Chondrocyte (in vitro differentiated cells): Measurements from ENCODE around the gene GPNMB. TPM values are rescaled to one million over a fixed set of nuclear protein-coding genes. Genes with fewer than 3 reads are reported as not detected.

Source experiments
- DNase-seq: peaks from one replicate; pipeline ENCODE4 v3.0.0; 2021; ENCODE audit warnings: mixed read lengths, low spot score
- H3K27ac Mint-ChIP-seq: one replicate; pipeline ENCODE4 v1.8.0; 2021; ENCODE audit warnings: mild to moderate bottlenecking, moderate library complexity, mixed read lengths; ENCODE audit not compliant: unreplicated experiment
- H3K27me3 Mint-ChIP-seq: 2 replicates; pipeline ENCODE4 v1.8.0; 2021; ENCODE audit warnings: low read depth, mixed read lengths
- H3K36me3 Mint-ChIP-seq: 2 replicates; pipeline ENCODE4 v1.8.0; 2021; ENCODE audit warnings: low read depth, mixed read lengths
- H3K4me1 Mint-ChIP-seq: 2 replicates; pipeline ENCODE4 v1.8.0; 2021; ENCODE audit warnings: low read depth, mild to moderate bottlenecking, mixed read lengths
- H3K4me3 Mint-ChIP-seq: one replicate; pipeline ENCODE4 v1.8.0; 2021; ENCODE audit warnings: mild to moderate bottlenecking, moderate library complexity, mixed read lengths; ENCODE audit not compliant: unreplicated experiment
- H3K9me3 Mint-ChIP-seq: 2 replicates; pipeline ENCODE4 v1.8.0; 2021; ENCODE audit warnings: low read depth, mixed read lengths
- CTCF ChIP-seq: fragments of 200-600 bp; sonication (generic); IDR thresholded peaks from 2 replicates; pipeline ENCODE4 v1.5.0; 2021; ENCODE audit warnings: antibody characterized with exemption, mild to moderate bottlenecking, moderate library complexity
- total RNA-seq: library from RNA; stranded (reverse); gene quantifications from 3 replicates; pipeline ENCODE4 v1.2.1, GENCODE V29; 2021

Gene GPNMB
- total RNA-seq, 1 donor from 2014 or later, result 139 TPM

- Mint-ChIP-seq H3K4me3 (no peak overlapping the region), H3K27me3 (no peaks in the 10 kb centered on the region), H3K4me1 (peaks cover 11% of the 10 kb centered on the region), H3K36me3 (peaks cover 27% of the 10 kb centered on the region), H3K9me3 (no peaks in the 10 kb centered on the region), H3K27ac (no peak overlapping the region)
- TF ChIP-seq CTCF, result no peak
- no peak for DNase-seq
Measured at GRCh38 chr7:23315366-23315765, 68.8 kb downstream of the GPNMB start.

Other genes starting within 250 kb of the GPNMB start
- gene HYCC1, start 232.6 kb upstream of the GPNMB start, total RNA-seq, result 51.5 to 54.9 TPM (median 54.9 TPM) in 3 replicates
- 38.1 to 45.5 TPM (median 38.9 TPM) in 3 replicates for gene KLHL7, start 141.0 kb upstream of the GPNMB start, total RNA-seq
- 22.4 to 25.6 TPM (median 25.4 TPM) in 3 replicates for gene NUP42, start 64.7 kb upstream of the GPNMB start, total RNA-seq
- gene MALSU1, start 52.6 kb downstream of the GPNMB start, total RNA-seq, result 40.9 to 57.3 TPM (median 44.6 TPM) in 3 replicates
- gene IGF2BP3, start 223.7 kb downstream of the GPNMB start, total RNA-seq, result 47.9 to 55.4 TPM (median 53.0 TPM) in 3 replicates